B cell (primary cell): Measurements from ENCODE around the gene WBP4.

Experiments
- CTCF ChIP-seq: fragments of 200-600 bp; IDR thresholded peaks from one replicate; pipeline ENCODE4 v1.8.0; 2022; ENCODE audit warnings: antibody characterized with exemption, mild to moderate bottlenecking
- EZH2 ChIP-seq: IDR thresholded peaks from 2 replicates; pipeline ENCODE4 v1.6.1; 2012; ENCODE audit warnings: borderline replicate concordance, low read depth, mild to moderate bottlenecking, moderate library complexity, low read length; ENCODE audit not compliant: insufficient read depth, poor library complexity, severe bottlenecking

- TF ChIP-seq CTCF: no peak
- no peak for TF ChIP-seq EZH2
These were observed 37.5 kb downstream of the WBP4 start for GRCh38 chr13:41098761-41099160.
